ENCODE measurements around the gene C20orf144. TPM values are rescaled to one million over a fixed set of nuclear protein-coding genes. Genes with fewer than 3 reads are reported as not detected.
A peak's percentile ranks its signal among the peaks of the same experiment; 100 is the strongest.

Gene C20orf144
- total RNA-seq, 4 donors from 2014 or later = 0.23 TPM; not detected in 3

DNA sequence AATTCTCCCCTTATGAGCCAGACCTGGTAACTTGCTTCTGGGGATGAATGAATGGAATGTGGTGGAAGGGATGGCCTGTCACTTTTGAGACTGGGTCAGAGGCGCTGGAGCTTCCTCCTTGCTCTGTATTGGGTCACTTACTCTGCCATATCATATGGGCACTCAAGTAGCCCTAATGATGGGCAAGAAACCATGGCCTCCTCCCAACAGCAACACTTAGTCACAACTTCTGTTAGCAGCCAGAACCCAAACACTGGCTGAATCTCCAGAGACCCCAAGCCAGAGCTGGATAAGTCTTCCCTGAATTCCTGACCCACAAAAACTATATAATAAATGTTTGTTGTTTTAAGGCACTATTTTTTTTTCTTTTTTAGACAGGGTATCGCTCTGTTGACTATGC is 18.6 kb downstream of the C20orf144 start:
- 95% methylated on average over 2 of the region's 2 CpGs for WGBS
- no peaks in the 10 kb centered on the region for H3K27me3 ChIP-seq
- peaks cover 15 to 38% (median 36%) of the 10 kb centered on the region in 4 donors for H3K4me1 ChIP-seq
- no peak overlapping the region for H3K27ac ChIP-seq (replicated peaks in 1 of 4)
- H3K9me3 ChIP-seq = no peaks in the 10 kb centered on the region
- no peak for DNase-seq (ENCODE audit: extremely low spot score)
- intact Hi-C loops (cut with DNase I) = no loop called here
- TF ChIP-seq, protein P1, sequence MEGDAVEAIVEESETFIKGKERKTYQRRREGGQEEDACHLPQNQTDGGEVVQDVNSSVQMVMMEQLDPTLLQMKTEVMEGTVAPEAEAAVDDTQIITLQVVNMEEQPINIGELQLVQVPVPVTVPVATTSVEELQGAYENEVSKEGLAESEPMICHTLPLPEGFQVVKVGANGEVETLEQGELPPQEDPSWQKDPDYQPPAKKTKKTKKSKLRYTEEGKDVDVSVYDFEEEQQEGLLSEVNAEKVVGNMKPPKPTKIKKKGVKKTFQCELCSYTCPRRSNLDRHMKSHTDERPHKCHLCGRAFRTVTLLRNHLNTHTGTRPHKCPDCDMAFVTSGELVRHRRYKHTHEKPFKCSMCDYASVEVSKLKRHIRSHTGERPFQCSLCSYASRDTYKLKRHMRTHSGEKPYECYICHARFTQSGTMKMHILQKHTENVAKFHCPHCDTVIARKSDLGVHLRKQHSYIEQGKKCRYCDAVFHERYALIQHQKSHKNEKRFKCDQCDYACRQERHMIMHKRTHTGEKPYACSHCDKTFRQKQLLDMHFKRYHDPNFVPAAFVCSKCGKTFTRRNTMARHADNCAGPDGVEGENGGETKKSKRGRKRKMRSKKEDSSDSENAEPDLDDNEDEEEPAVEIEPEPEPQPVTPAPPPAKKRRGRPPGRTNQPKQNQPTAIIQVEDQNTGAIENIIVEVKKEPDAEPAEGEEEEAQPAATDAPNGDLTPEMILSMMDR (IDR thresholded peaks at IDR 0.05) = no peak
- TF ChIP-seq POLR2A (IDR thresholded peaks at IDR 0.05; ENCODE audit: low read depth) = no peak
- TF ChIP-seq EP300 (IDR thresholded peaks at IDR 0.05) = no peak
- TF ChIP-seq POLR2AphosphoS5 (IDR thresholded peaks at IDR 0.05) = no peak
- H3K4me3 ChIP-seq = no peak overlapping the region
- no peaks in the 10 kb centered on the region for H3K36me3 ChIP-seq

DNA sequence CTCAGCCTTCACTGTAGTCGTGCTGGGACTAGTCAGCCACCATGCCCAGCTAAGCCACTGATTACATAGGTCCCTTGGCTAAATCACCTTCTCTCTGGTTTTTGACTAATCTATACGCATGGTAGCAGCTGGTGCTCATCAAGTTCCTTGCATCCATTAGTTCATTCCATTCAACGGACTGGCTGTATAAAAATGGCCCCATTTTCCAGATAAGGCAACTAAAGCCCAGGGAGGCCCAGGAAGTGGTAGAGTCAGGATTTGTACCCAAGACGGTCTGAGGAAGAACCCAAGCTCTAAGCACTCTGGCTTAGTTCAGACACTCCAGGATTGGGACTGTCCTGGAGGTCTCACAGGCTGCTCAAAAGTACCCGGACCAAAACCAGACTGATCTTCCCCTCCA is 19.2 kb downstream of the C20orf144 start:
- H3K27ac ChIP-seq (replicated peaks in 1 of 4) = no peak overlapping the region
- WGBS = 93% methylated on average over 5 of the region's 5 CpGs
- no peaks in the 10 kb centered on the region for H3K27me3 ChIP-seq
- H3K9me3 ChIP-seq = no peaks in the 10 kb centered on the region
- no peak for DNase-seq (ENCODE audit: extremely low spot score)
- intact Hi-C loops (cut with DNase I) = no loop called here
- H3K36me3 ChIP-seq = no peaks in the 10 kb centered on the region
- no peak overlapping the region for H3K4me3 ChIP-seq
- TF ChIP-seq POLR2AphosphoS5 (IDR thresholded peaks at IDR 0.05) (no peak), EP300 (IDR thresholded peaks at IDR 0.05) (no peak), POLR2A (IDR thresholded peaks at IDR 0.05; ENCODE audit: low read depth) (no peak)
- TF ChIP-seq, protein P1 (IDR thresholded peaks at IDR 0.05) = no peak
- H3K4me1 ChIP-seq = peaks cover 10 to 35% (median 32%) of the 10 kb centered on the region in 4 donors

DNA sequence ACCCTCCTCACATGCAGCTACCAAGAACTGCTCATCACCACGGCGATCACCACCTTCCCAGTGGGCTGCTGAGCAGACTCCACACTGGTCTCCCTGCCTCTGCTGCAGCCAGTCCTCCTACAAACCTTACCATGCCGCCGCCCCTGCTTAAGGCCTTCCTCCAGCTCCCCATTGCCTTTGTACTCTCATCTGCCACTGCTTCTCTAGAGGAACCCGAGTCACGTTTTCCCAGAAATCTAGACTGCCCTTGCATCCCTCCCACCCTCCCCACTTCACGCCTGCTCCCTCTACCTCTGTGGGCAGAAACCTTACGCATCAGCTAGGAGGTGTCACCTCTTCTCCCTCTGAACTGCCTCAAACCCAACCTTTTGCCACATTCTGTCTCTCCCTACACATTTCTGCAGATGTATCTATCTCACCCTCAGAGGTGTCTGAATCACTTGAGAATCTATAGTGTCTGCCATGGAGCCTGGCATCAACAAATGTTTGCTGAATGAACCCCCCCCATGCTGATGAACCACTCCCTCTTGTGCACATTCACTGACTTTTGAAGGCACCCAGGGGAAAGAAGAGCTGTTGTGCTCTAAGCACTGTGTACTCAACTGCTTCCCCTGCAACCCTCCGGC is 19.7 kb downstream of the C20orf144 start:
- Histone ChIP-seq H3K27ac (replicated peaks in 1 of 4) (no peak overlapping the region), H3K27me3 (no peaks in the 10 kb centered on the region), H3K36me3 (no peaks in the 10 kb centered on the region), H3K4me3 (no peak overlapping the region), H3K9me3 (no peaks in the 10 kb centered on the region), H3K4me1 (peaks cover 13 to 32% (median 30%) of the 10 kb centered on the region in 4 donors)
- intact Hi-C loops (cut with DNase I) = no loop called here
- WGBS = 88% methylated on average over 9 of the region's 9 CpGs
- TF ChIP-seq POLR2A (IDR thresholded peaks at IDR 0.05; ENCODE audit: low read depth) (no peak), EP300 (IDR thresholded peaks at IDR 0.05) (no peak), POLR2AphosphoS5 (IDR thresholded peaks at IDR 0.05) (no peak)
- TF ChIP-seq, protein P1 (IDR thresholded peaks at IDR 0.05) = no peak
- no peak for DNase-seq (ENCODE audit: extremely low spot score)

DNA sequence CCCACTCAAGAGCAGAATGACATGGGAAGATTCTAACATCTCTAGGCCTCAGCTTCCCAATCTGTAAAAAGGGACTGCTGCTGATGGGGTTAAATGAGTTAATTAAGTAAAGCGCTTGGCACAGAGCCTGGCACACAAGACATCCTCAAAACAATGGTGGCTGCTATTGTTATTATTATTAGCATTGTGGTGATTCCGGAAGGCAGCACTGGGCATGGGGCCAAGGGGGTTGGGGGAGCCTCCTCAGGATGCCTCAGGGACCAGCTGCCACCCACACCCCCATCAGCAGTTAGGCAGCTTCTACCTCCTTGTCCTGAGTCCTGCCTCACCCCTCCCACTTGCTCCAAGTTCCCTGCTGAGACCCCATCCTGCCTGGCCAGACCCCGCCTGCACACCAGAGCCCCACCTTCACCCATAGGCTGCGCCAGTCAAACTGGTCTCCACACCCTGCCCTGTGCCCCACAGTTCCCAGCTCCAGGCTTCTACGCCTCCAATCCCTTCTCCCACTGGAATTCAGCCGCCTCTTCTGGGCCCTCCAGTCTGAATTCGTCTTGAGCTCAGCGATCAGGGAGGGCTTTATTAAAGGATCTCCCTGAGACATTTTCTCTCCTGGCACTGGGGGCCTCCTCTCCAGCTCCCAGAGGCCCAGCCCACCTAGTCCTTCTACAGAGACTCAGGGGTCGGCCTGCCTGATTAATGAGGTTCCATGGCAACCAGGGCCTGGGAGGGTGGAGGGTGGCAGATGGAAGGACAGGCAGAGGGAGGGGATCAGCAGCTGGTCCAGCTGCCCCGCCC is 22.6 kb downstream of the C20orf144 start:
- peak overlapping the region in 1 of 4 donors; percentile 55 for H3K4me3 ChIP-seq
- H3K4me1 ChIP-seq = peaks cover 14 to 27% (median 23%) of the 10 kb centered on the region in 4 donors
- no peak for DNase-seq (ENCODE audit: extremely low spot score)
- H3K27ac ChIP-seq (replicated peaks in 1 of 4) = peak overlapping the region in 1 of 4 donors; percentile 56
- H3K9me3 ChIP-seq = no peaks in the 10 kb centered on the region
- TF ChIP-seq POLR2A (IDR thresholded peaks at IDR 0.05; ENCODE audit: low read depth) = no peak
- TF ChIP-seq POLR2AphosphoS5 (IDR thresholded peaks at IDR 0.05) = no peak
- TF ChIP-seq, protein P1 (IDR thresholded peaks at IDR 0.05) = no peak
- TF ChIP-seq EP300 (IDR thresholded peaks at IDR 0.05) = no peak
- WGBS = 59% methylated on average over 6 of the region's 10 CpGs
- H3K36me3 ChIP-seq = no peaks in the 10 kb centered on the region
- H3K27me3 ChIP-seq = no peaks in the 10 kb centered on the region
- intact Hi-C loops (cut with DNase I) = loop anchor here (5.0 kb wide), 1 partner anchor 48 kb away; the partner anchor contains the start of gene ZNF341

Measured in esophagus muscularis mucosa (tissue), 4 donors.